Epithelial cell of proximal tubule (primary cell): ENCODE data around the gene KCNJ12. TPM values are rescaled to one million over a fixed set of nuclear protein-coding genes. Genes with fewer than 3 reads are reported as not detected.

Source experiments
- DNase-seq: peaks from one replicate; pipeline ENCODE4 v3.0.0-alpha.2; 2011; ENCODE audit warnings: low read depth
- H3K4me3 ChIP-seq: 2 replicates; pipeline ENCODE4 v1.5.1; 2011; ENCODE audit warnings: low read depth, mild to moderate bottlenecking, low read length
- CTCF ChIP-seq: conservative IDR thresholded peaks from 2 replicates; pipeline ENCODE4 v1.5.1; 2012; ENCODE audit warnings: low read depth, mild to moderate bottlenecking, low read length
- total RNA-seq: library from RNA; depleted of rRNA; stranded (reverse); fragments of >200 nt; gene quantifications from 2 replicates; pipeline ENCODE4 v1.2.3, GENCODE V29; 2015

KCNJ12 gene
- total RNA-seq, 1 donor from 2014 or later = 0.06 TPM

- DNase-seq = no peak
- TF ChIP-seq CTCF = no peak
- H3K4me3 ChIP-seq = no peak overlapping the region
Measured at GRCh38 chr17:21357281-21357680, 18.9 kb upstream of the KCNJ12 start.

GRCh38 chr17:21357696-21358656, 18.2 kb upstream of the KCNJ12 start:
- H3K4me3 ChIP-seq = no peak overlapping the region
- DNase-seq = no peak
- no peak for TF ChIP-seq CTCF

- no peak for DNase-seq
- no peak overlapping the region for H3K4me3 ChIP-seq
- TF ChIP-seq CTCF = no peak
Measured at GRCh38 chr17:21358682-21359482, 17.3 kb upstream of the KCNJ12 start.

- DNase-seq = no peak
- no peak for TF ChIP-seq CTCF
- H3K4me3 ChIP-seq = no peak overlapping the region
Measured at GRCh38 chr17:21359483-21359840, 16.7 kb upstream of the KCNJ12 start.

GRCh38 chr17:21360048-21360447, 16.1 kb upstream of the KCNJ12 start:
- DNase-seq = no peak
- H3K4me3 ChIP-seq = no peak overlapping the region
- no peak for TF ChIP-seq CTCF

- H3K4me3 ChIP-seq = no peak overlapping the region
- TF ChIP-seq CTCF = no peak
- DNase-seq = no peak
Measured at GRCh38 chr17:21361020-21361809, 14.9 kb upstream of the KCNJ12 start.
